Activated CD8-positive, alpha-beta T cell treated with anti-CD3 and anti-CD28 coated beads for 36 hours (primary cell): ENCODE data around the gene SP8. TPM values are rescaled to one million over a fixed set of nuclear protein-coding genes. Genes with fewer than 3 reads are reported as not detected.

ENCODE experiments used
- ATAC-seq: fragments of 200-7000 bp; cut with Tn5 transposase; one replicate; pipeline ENCODE4 v1.10.0; 2021; ENCODE audit warnings: mild to moderate bottlenecking, moderate library complexity
- CTCF ChIA-PET: fragments of 350-600 bp; sonication (Branson Sonifier 250); formaldehyde crosslinking; loops from one replicate; lab custom pipeline; 2021; ENCODE audit warnings: antibody characterized with exemption; lab: Charles Lee
- POLR2A ChIA-PET: fragments of 350-600 bp; sonication (Branson Sonifier 250); formaldehyde crosslinking; loops from one replicate; lab custom pipeline; 2021; ENCODE audit warnings: antibody characterized with exemption; lab: Charles Lee
- DNase-seq: peaks from one replicate; pipeline ENCODE4 v3.0.0-alpha.2; 2020
- H3K27ac Mint-ChIP-seq: one replicate; pipeline ENCODE4 v1.8.0; 2021; ENCODE audit warnings: mild to moderate bottlenecking, mixed read lengths
- H3K27me3 Mint-ChIP-seq: one replicate; pipeline ENCODE4 v1.8.0; 2021; ENCODE audit warnings: mixed read lengths
- H3K36me3 Mint-ChIP-seq: one replicate; pipeline ENCODE4 v1.8.0; 2021; ENCODE audit warnings: low read depth, mixed read lengths
- H3K4me1 Mint-ChIP-seq: one replicate; pipeline ENCODE4 v1.8.0; 2021; ENCODE audit warnings: low read depth, mixed read lengths
- H3K4me3 Mint-ChIP-seq: one replicate; pipeline ENCODE4 v1.8.0; 2021; ENCODE audit warnings: mild to moderate bottlenecking, moderate library complexity, mixed read lengths
- H3K9me3 Mint-ChIP-seq: one replicate; pipeline ENCODE4 v1.8.0; 2021; ENCODE audit warnings: mixed read lengths
- CTCF ChIP-seq: fragments of 200-600 bp; IDR thresholded peaks from one replicate; pipeline ENCODE4 v1.8.0; 2022; ENCODE audit warnings: antibody characterized with exemption, mild to moderate bottlenecking
- intact Hi-C: fragments of 100-400 bp; cut with micrococcal nuclease; formaldehyde crosslinking; loops from one replicate; pipeline ENCODE4 v1.10.0; 2022
- total RNA-seq, 2 experiments: library from RNA; stranded (reverse); gene quantifications; one replicate each; pipeline ENCODE4 v1.2.3, GENCODE V29; 2021

SP8 gene
- total RNA-seq, 2 experiments from 2014 or later: not detected

- Mint-ChIP-seq H3K4me1 (peaks cover 18% of the 10 kb centered on the region), H3K27me3 (peaks cover 69% of the 10 kb centered on the region), H3K9me3 (peaks cover 7% of the 10 kb centered on the region), H3K36me3 (no peaks in the 10 kb centered on the region), H3K27ac (no peak overlapping the region), H3K4me3 (no peak overlapping the region)
- no peak for DNase-seq
- ChIA-PET POLR2A (no interaction called here), CTCF (interaction anchor here (0.9 kb wide), 1 partner anchor 10 kb away, joined by 3 read pairs; no protein-coding TSS in a partner anchor)
- intact Hi-C loops: loop anchor here (10.0 kb wide), 1 partner anchor 1681 kb away; the partner anchor contains the start of gene TWIST1
- ATAC-seq: no peak
- no peak for TF ChIP-seq CTCF
Measured at GRCh38 chr7:20795881-20796280, 9.2 kb upstream of the SP8 start.

GRCh38 chr7:20795361-20795760, 8.7 kb upstream of the SP8 start:
- POLR2A ChIA-PET: no interaction called here
- intact Hi-C loops: loop anchor here (10.0 kb wide), 1 partner anchor 1681 kb away; the partner anchor contains the start of gene TWIST1

GRCh38 chr7:20794676-20795075, 8.0 kb upstream of the SP8 start:
- intact Hi-C loops: loop anchor here (10.0 kb wide), 1 partner anchor 1680 kb away; the partner anchor contains the start of gene TWIST1
- peaks cover 7% of the 10 kb centered on the region for H3K9me3 Mint-ChIP-seq

More at GRCh38 chr7:20795361-20795760, 8.7 kb upstream of the SP8 start:
- ATAC-seq (no peak), DNase-seq (no peak)
- Mint-ChIP-seq H3K9me3 (peaks cover 7% of the 10 kb centered on the region), H3K27me3 (peaks cover 72% of the 10 kb centered on the region), H3K27ac (no peak overlapping the region), H3K4me1 (peaks cover 18% of the 10 kb centered on the region), H3K36me3 (peaks cover under 1% of the 10 kb centered on the region), H3K4me3 (no peak overlapping the region)
- TF ChIP-seq CTCF: no peak
- CTCF ChIA-PET: interaction anchor here (1.4 kb wide), 1 partner anchor 11 kb away, joined by 3 read pairs; no protein-coding TSS in a partner anchor

GRCh38 chr7:20793694-20794394, 7.2 kb upstream of the SP8 start:
- POLR2A ChIA-PET: no interaction called here
- H3K4me3 Mint-ChIP-seq: no peak overlapping the region
- H3K9me3 Mint-ChIP-seq: peaks cover 7% of the 10 kb centered on the region
- TF ChIP-seq CTCF: no peak
- ATAC-seq: no peak
- H3K27me3 Mint-ChIP-seq: peaks cover 70% of the 10 kb centered on the region
- no peak for DNase-seq
- intact Hi-C loops: loop anchor here (10.0 kb wide), 1 partner anchor 1679 kb away; the partner anchor contains the start of gene TWIST1
- H3K4me1 Mint-ChIP-seq: peaks cover 14% of the 10 kb centered on the region
- H3K36me3 Mint-ChIP-seq: peaks cover 2% of the 10 kb centered on the region
- no peak overlapping the region for H3K27ac Mint-ChIP-seq
- CTCF ChIA-PET: interaction anchor here (1.4 kb wide), 1 partner anchor 9 kb away, joined by 3 read pairs; no protein-coding TSS in a partner anchor

More at GRCh38 chr7:20794676-20795075, 8.0 kb upstream of the SP8 start:
- ATAC-seq (no peak), DNase-seq (no peak)
- Mint-ChIP-seq H3K27ac (no peak overlapping the region), H3K36me3 (peaks cover 2% of the 10 kb centered on the region), H3K4me1 (peaks cover 18% of the 10 kb centered on the region), H3K27me3 (peaks cover 72% of the 10 kb centered on the region), H3K4me3 (no peak overlapping the region)
- ChIA-PET CTCF (interaction anchor here (1.4 kb wide), 1 partner anchor 10 kb away, joined by 3 read pairs; no protein-coding TSS in a partner anchor), POLR2A (no interaction called here)
- TF ChIP-seq CTCF: no peak

- ChIA-PET CTCF (no interaction called here), POLR2A (no interaction called here)
- Mint-ChIP-seq H3K4me1 (peaks cover 11% of the 10 kb centered on the region), H3K27me3 (peaks cover 72% of the 10 kb centered on the region), H3K9me3 (peaks cover 7% of the 10 kb centered on the region), H3K27ac (no peak overlapping the region), H3K4me3 (no peak overlapping the region), H3K36me3 (peaks cover 2% of the 10 kb centered on the region)
- DNase-seq: no peak
- no peak for TF ChIP-seq CTCF
- intact Hi-C loops: loop anchor here (10.0 kb wide), 1 partner anchor 1678 kb away; the partner anchor contains the start of gene TWIST1
- ATAC-seq: no peak
Measured at GRCh38 chr7:20793248-20793647, 6.6 kb upstream of the SP8 start.
